ENCODE data around the gene MC2R.

- TF ChIP-seq EP300 (IDR thresholded peaks at IDR 0.05; ENCODE audit: borderline replicate concordance in 1 of 2, low read depth in 2 of 2, low read length in 2 of 2) (no peak), POLR2A (IDR thresholded peaks at IDR 0.05; ENCODE audit: control extremely low read depth in 1 of 2, low read depth in 2 of 2, low read length in 2 of 2) (no peak)
Observed at GRCh38 chr18:13934058-13934457, 18.7 kb upstream of the MC2R start.
